ENCODE results near the gene ANKS1B.

Gene ANKS1B

DNA sequence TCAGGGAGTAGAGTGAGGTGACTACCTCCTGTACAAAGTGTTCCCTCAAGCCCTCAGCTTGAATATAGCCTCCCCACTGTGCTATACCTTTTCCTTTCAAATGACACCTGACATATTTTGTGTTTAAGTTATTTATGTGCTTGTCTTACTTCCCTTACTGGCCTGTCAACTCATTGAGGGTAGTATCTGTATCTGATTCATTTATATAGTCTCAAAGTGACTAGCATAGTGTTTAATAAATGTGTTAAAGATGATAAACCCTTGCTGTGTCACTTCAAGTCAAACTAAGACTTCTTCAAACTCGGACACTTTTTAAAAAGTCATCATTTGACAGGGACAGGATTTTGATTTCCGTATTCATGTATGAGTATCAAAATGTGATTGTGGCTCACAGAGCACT lies 1287.5 kb downstream of the ANKS1B start:
- H3K27me3 ChIP-seq (ENCODE audit: control insufficient read depth in 1 of 2, insufficient read depth in 2 of 2, low read length in 2 of 2), result no peaks in the 10 kb centered on the region
- H3K4me3 ChIP-seq (ENCODE audit: low read length in 2 of 2), result no peak overlapping the region
- no peak overlapping the region for H3K9ac ChIP-seq (ENCODE audit: low read length in 2 of 2)
- no peaks in the 10 kb centered on the region for H3K9me3 ChIP-seq (ENCODE audit: control insufficient read depth in 2 of 2, low read length in 2 of 2)
- H3K4me1 ChIP-seq (ENCODE audit: control insufficient read depth, insufficient read depth, low read length), result no peaks in the 10 kb centered on the region
- H3K27ac ChIP-seq (ENCODE audit: low read length), result no peak overlapping the region
- H3K36me3 ChIP-seq (ENCODE audit: control insufficient read depth in 2 of 2, insufficient read depth in 2 of 2, low read length in 2 of 2), result peaks cover 0 to 6% of the 10 kb centered on the region in 2 donors

DNA sequence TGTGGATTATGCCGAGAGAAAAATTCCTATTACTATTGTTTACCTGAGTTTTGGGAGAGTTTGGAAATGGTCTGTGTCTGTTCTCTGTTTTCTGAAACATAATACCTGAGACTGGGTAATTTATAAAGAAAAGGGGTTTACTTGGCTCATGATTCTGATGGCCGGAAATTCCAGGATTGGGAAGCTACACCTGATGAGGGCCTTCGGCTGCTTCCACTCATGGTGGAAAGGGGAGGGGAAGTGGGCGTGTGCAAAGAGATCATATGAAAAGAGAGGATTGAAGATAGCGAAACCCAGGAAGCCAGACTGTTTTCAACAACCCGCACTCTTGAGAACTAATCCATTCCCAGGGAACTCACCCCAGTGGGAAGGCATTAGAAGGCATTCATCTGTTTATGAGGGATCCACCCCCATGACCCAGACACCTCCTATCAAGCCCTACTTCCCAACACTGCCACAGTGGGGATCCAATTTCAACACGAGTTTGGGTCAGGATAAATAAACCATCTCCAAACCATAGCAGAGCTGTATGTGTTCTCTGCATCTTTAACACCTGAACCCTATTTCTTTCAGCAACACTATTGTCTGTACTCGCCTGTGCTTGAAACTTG lies 1288.6 kb downstream of the ANKS1B start:
- no peak overlapping the region for H3K9ac ChIP-seq (ENCODE audit: low read length in 2 of 2)
- no peaks in the 10 kb centered on the region for H3K27me3 ChIP-seq (ENCODE audit: control insufficient read depth in 1 of 2, insufficient read depth in 2 of 2, low read length in 2 of 2)
- H3K36me3 ChIP-seq (ENCODE audit: control insufficient read depth in 2 of 2, insufficient read depth in 2 of 2, low read length in 2 of 2), result peaks cover 0 to 6% of the 10 kb centered on the region in 2 donors
- no peaks in the 10 kb centered on the region for H3K9me3 ChIP-seq (ENCODE audit: control insufficient read depth in 2 of 2, low read length in 2 of 2)
- H3K4me3 ChIP-seq (ENCODE audit: low read length in 2 of 2), result no peak overlapping the region
- H3K4me1 ChIP-seq (ENCODE audit: control insufficient read depth, insufficient read depth, low read length), result no peaks in the 10 kb centered on the region
- no peak overlapping the region for H3K27ac ChIP-seq (ENCODE audit: low read length)

- no peak overlapping the region for H3K27ac ChIP-seq (ENCODE audit: low read length)
- H3K4me1 ChIP-seq (ENCODE audit: control insufficient read depth, insufficient read depth, low read length), result no peaks in the 10 kb centered on the region
- H3K9me3 ChIP-seq (ENCODE audit: control insufficient read depth in 2 of 2, low read length in 2 of 2), result no peaks in the 10 kb centered on the region
- no peak overlapping the region for H3K4me3 ChIP-seq (ENCODE audit: low read length in 2 of 2)
- no peak overlapping the region for H3K9ac ChIP-seq (ENCODE audit: low read length in 2 of 2)
- H3K36me3 ChIP-seq (ENCODE audit: control insufficient read depth in 2 of 2, insufficient read depth in 2 of 2, low read length in 2 of 2), result peaks cover 7 to 16% of the 10 kb centered on the region in 2 donors
- no peaks in the 10 kb centered on the region for H3K27me3 ChIP-seq (ENCODE audit: control insufficient read depth in 1 of 2, insufficient read depth in 2 of 2, low read length in 2 of 2)
These were observed 1293.4 kb downstream of the ANKS1B start for GRCh38 chr12:98691351-98691750.

DNA sequence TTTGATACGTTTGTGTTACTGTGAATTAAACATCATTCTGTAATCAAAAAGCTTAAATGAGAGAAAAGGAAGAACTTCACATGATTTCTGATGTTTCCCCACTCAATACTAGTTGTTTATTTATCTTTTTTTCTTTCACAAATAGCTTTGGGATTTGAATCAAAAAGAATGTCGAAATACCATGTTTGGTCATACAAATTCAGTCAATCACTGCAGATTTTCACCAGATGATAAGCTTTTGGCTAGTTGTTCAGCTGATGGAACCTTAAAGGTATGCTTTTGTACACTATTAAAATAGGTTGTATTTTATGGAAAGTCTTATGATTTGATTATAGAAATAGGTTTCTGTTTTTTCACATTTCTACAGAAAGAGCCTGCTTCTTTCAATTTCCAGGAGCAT lies 1298.1 kb downstream of the ANKS1B start:
- H3K9ac ChIP-seq (ENCODE audit: low read length in 2 of 2), result no peak overlapping the region
- H3K36me3 ChIP-seq (ENCODE audit: control insufficient read depth in 2 of 2, insufficient read depth in 2 of 2, low read length in 2 of 2), result peaks cover 18 to 28% of the 10 kb centered on the region in 2 donors
- no peak overlapping the region for H3K4me3 ChIP-seq (ENCODE audit: low read length in 2 of 2)
- no peak overlapping the region for H3K27ac ChIP-seq (ENCODE audit: low read length)
- no peaks in the 10 kb centered on the region for H3K9me3 ChIP-seq (ENCODE audit: control insufficient read depth in 2 of 2, low read length in 2 of 2)
- H3K27me3 ChIP-seq (ENCODE audit: control insufficient read depth in 1 of 2, insufficient read depth in 2 of 2, low read length in 2 of 2), result no peaks in the 10 kb centered on the region
- H3K4me1 ChIP-seq (ENCODE audit: control insufficient read depth, insufficient read depth, low read length), result no peaks in the 10 kb centered on the region

Data from stomach smooth muscle (tissue), 2 donors.